SK-N-SH (cell line): ENCODE results near the gene ZNF140.

Source experiments
- EP300 ChIP-seq, 2 experiments: IDR thresholded peaks; 2 replicates each; pipeline versions ENCODE4 v1.4.0 to v1.6.1; 2012; ENCODE audit warnings: borderline replicate concordance in 1 of 2, low read depth in 1 of 2, low read length in 1 of 2
- EZH2phosphoT487 ChIP-seq: fragments of 200-600 bp; sonication (generic); IDR thresholded peaks from 2 replicates; pipeline ENCODE4 v1.6.1; 2017; ENCODE audit warnings: low read depth, mixed run types, mild to moderate bottlenecking, antibody characterized with exemption, moderate library complexity, borderline replicate concordance
- GABPA ChIP-seq: IDR thresholded peaks from 2 replicates; pipeline ENCODE4 v1.4.0; 2012; ENCODE audit warnings: low read depth, mild to moderate bottlenecking
- POLR2AphosphoS5 ChIP-seq: IDR thresholded peaks from 2 replicates; pipeline ENCODE4 v1.6.1; 2012; ENCODE audit warnings: low read depth, low read length
- RAD21 ChIP-seq: IDR thresholded peaks from 2 replicates; pipeline ENCODE4 v1.6.1; 2012; ENCODE audit warnings: mild to moderate bottlenecking, low read length
- RFX5 ChIP-seq: IDR thresholded peaks from 2 replicates; pipeline ENCODE4 v1.6.1; 2012; ENCODE audit warnings: mild to moderate bottlenecking, improper control_type of control experiment, low read length
- SMC3 ChIP-seq: IDR thresholded peaks from 2 replicates; pipeline ENCODE4 v1.6.1; 2012; ENCODE audit warnings: low read depth, low read length, improper control_type of control experiment
- TAF1 ChIP-seq: IDR thresholded peaks from 2 replicates; pipeline ENCODE4 v1.6.1; 2012; ENCODE audit warnings: low read depth, mild to moderate bottlenecking, low read length, moderate library complexity, borderline replicate concordance
- TEAD4 ChIP-seq: IDR thresholded peaks from 2 replicates; pipeline ENCODE4 v1.4.0; 2012; ENCODE audit warnings: mild to moderate bottlenecking, borderline replicate concordance; ENCODE audit not compliant: insufficient read depth
- YY1 ChIP-seq: IDR thresholded peaks from 2 replicates; pipeline ENCODE4 v1.4.0; 2012; ENCODE audit warnings: low read depth, mild to moderate bottlenecking
- TF ChIP-seq, protein P1 (sequence below): fragments of 200-600 bp; sonication (generic); IDR thresholded peaks from 2 replicates; pipeline ENCODE4 v1.6.1; 2017; ENCODE audit warnings: antibody characterized with exemption, mild to moderate bottlenecking, moderate library complexity
- TF ChIP-seq, protein P2 (sequence below): IDR thresholded peaks from 2 replicates; pipeline ENCODE4 v1.6.1; 2012; ENCODE audit warnings: mild to moderate bottlenecking, low read depth, low read length, moderate library complexity

DNA sequence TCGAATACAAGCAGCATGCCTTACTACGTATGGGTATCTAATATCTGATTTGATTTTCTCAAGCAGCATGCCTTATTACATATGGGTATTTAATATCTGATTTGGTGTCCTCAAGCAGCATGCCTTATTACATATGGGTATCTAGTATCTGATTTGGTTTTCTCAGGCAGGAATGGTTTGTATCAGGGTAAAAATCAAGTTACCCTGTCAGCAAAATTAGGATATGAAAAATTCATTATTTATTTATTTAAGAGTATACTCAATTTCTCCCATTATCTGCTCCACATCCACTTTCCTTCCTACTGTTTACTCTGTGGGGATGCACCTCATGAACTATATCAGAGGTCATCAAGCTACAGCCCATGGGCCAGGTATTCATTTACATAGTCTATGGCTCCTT is 27.4 kb downstream of the ZNF140 start:
- TF ChIP-seq EZH2phosphoT487 = no peak
- TF ChIP-seq, protein P1, sequence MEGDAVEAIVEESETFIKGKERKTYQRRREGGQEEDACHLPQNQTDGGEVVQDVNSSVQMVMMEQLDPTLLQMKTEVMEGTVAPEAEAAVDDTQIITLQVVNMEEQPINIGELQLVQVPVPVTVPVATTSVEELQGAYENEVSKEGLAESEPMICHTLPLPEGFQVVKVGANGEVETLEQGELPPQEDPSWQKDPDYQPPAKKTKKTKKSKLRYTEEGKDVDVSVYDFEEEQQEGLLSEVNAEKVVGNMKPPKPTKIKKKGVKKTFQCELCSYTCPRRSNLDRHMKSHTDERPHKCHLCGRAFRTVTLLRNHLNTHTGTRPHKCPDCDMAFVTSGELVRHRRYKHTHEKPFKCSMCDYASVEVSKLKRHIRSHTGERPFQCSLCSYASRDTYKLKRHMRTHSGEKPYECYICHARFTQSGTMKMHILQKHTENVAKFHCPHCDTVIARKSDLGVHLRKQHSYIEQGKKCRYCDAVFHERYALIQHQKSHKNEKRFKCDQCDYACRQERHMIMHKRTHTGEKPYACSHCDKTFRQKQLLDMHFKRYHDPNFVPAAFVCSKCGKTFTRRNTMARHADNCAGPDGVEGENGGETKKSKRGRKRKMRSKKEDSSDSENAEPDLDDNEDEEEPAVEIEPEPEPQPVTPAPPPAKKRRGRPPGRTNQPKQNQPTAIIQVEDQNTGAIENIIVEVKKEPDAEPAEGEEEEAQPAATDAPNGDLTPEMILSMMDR = no peak
- no peak for TF ChIP-seq YY1
- no peak for TF ChIP-seq RAD21
- TF ChIP-seq TEAD4 = no peak
- no peak for TF ChIP-seq SMC3
- TF ChIP-seq GABPA = no peak
- no peak for TF ChIP-seq TAF1
- TF ChIP-seq EP300 (IDR thresholded peaks at IDR 0.05; ENCODE audit: borderline replicate concordance in 1 of 2, low read depth in 1 of 2, low read length in 1 of 2) = no peak
- no peak for TF ChIP-seq POLR2AphosphoS5
- TF ChIP-seq, protein P2, sequence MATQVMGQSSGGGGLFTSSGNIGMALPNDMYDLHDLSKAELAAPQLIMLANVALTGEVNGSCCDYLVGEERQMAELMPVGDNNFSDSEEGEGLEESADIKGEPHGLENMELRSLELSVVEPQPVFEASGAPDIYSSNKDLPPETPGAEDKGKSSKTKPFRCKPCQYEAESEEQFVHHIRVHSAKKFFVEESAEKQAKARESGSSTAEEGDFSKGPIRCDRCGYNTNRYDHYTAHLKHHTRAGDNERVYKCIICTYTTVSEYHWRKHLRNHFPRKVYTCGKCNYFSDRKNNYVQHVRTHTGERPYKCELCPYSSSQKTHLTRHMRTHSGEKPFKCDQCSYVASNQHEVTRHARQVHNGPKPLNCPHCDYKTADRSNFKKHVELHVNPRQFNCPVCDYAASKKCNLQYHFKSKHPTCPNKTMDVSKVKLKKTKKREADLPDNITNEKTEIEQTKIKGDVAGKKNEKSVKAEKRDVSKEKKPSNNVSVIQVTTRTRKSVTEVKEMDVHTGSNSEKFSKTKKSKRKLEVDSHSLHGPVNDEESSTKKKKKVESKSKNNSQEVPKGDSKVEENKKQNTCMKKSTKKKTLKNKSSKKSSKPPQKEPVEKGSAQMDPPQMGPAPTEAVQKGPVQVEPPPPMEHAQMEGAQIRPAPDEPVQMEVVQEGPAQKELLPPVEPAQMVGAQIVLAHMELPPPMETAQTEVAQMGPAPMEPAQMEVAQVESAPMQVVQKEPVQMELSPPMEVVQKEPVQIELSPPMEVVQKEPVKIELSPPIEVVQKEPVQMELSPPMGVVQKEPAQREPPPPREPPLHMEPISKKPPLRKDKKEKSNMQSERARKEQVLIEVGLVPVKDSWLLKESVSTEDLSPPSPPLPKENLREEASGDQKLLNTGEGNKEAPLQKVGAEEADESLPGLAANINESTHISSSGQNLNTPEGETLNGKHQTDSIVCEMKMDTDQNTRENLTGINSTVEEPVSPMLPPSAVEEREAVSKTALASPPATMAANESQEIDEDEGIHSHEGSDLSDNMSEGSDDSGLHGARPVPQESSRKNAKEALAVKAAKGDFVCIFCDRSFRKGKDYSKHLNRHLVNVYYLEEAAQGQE = no peak
- TF ChIP-seq RFX5 = no peak
